Measurements from ENCODE around the gene EXOC2. TPM values are rescaled to one million over a fixed set of nuclear protein-coding genes. Genes with fewer than 3 reads are reported as not detected.

Gene EXOC2
- total and polyA plus RNA-seq, 4 experiments from 2014 or later = 38.2 to 48.3 (median 46.1) TPM

DNA sequence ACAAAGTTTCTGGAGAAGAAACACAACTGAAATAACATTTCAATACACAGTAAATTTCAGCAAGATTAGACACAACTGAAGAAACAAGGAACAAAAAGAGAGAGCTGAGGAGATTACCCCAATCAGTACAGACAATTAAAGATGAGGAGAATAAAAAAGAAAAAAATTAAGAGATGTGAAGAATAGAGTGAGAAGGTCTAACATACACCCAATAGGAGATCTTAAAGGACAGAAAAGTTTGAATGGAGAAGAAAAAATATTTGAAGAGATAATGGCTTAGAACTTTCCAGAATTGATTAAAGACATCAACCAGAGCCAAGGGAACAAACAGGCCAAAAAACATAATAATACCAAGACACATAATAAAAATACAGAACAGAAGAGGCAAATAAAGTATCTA is 152.4 kb downstream of the EXOC2 start:
- ChIA-PET CTCF (ENCODE audit: partially characterized antibody) (no interaction called here), POLR2A (ENCODE audit: partially characterized antibody) (no interaction called here)
- Mint-ChIP-seq H3K27me3 (no peaks in the 10 kb centered on the region), H3K36me3 (peaks cover 71 to 81% of the 10 kb centered on the region in 2 donors), H3K27ac (no peak overlapping the region), H3K4me3 (no peak overlapping the region), H3K4me1 (peaks cover 0 to 1% (median 0%) of the 10 kb centered on the region in 4 donors), H3K9me3 (peaks cover 0 to 9% (median 5%) of the 10 kb centered on the region in 8 donors)
- intact Hi-C loops (cut with micrococcal nuclease) = no loop called here
- Histone ChIP-seq H3K4me1 (ENCODE audit: insufficient read depth, low read length) (no peaks in the 10 kb centered on the region), H3K36me3 (ENCODE audit: insufficient read depth, low read length) (peaks cover 17% of the 10 kb centered on the region), H3K9me3 (ENCODE audit: control insufficient read depth in 1 of 2, low read length in 2 of 2) (no peaks in the 10 kb centered on the region), H3K27me3 (ENCODE audit: insufficient read depth, low read length) (no peaks in the 10 kb centered on the region), H3K4me3 (ENCODE audit: low read length in 2 of 2) (no peak overlapping the region), H3K27ac (ENCODE audit: low read depth, low read length) (no peak overlapping the region)
- DNase-seq = no peak

DNA sequence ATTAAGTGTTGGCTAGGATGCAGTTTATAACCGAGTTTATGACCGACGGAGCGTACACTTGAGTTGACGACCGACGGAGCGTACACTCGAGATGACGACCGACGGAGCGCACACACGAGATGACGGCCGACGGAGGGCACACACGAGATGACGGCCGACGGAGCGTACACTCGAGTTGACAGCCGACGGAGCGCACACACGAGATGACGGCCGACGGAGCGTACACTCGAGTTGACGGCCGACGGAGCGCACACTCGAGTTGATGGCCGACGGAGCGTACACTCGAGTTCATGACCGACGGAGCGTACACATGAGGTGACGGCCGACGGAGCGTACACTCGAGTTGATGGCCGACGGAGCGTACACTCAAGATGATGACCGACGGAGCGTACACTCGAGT is 155.8 kb downstream of the EXOC2 start:
- no peak for DNase-seq
- Histone ChIP-seq H3K27ac (ENCODE audit: low read depth, low read length) (no peak overlapping the region), H3K36me3 (ENCODE audit: insufficient read depth, low read length) (peaks cover 19% of the 10 kb centered on the region), H3K9me3 (ENCODE audit: control insufficient read depth in 1 of 2, low read length in 2 of 2) (no peaks in the 10 kb centered on the region), H3K4me1 (ENCODE audit: insufficient read depth, low read length) (no peaks in the 10 kb centered on the region), H3K4me3 (ENCODE audit: low read length in 2 of 2) (no peak overlapping the region), H3K27me3 (ENCODE audit: insufficient read depth, low read length) (no peaks in the 10 kb centered on the region)
- H3K27me3 Mint-ChIP-seq = no peaks in the 10 kb centered on the region
- H3K27ac Mint-ChIP-seq = no peak overlapping the region
- no peak overlapping the region for H3K4me3 Mint-ChIP-seq
- H3K9me3 Mint-ChIP-seq = peaks cover 0 to 9% (median 4%) of the 10 kb centered on the region in 8 donors
- no peaks in the 10 kb centered on the region for H3K4me1 Mint-ChIP-seq
- CTCF ChIA-PET (ENCODE audit: partially characterized antibody) = no interaction called here
- intact Hi-C loops (cut with micrococcal nuclease) = no loop called here
- POLR2A ChIA-PET (ENCODE audit: partially characterized antibody) = no interaction called here
- peaks cover 69 to 71% of the 10 kb centered on the region in 2 donors for H3K36me3 Mint-ChIP-seq

DNA sequence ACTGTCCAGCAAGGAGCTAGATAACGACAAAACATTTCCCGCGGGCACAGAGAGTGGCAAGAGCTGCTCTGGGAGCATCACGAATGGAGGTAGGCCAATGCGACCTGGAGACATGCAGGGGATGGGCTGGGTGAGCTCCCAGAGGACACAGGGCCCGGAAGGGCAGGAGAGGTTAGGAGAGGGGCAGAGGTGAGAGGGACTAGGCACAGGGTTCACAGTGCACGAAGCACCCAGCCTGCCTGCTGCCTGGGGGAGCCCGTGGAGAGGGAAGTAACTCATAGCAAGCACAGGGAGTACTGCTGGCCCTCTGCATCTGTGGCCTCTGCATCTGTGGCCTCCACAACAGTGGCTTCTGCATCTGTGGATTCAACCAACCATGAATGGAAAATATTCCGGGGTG is 162.5 kb downstream of the EXOC2 start:
- no peak overlapping the region for H3K4me3 ChIP-seq (ENCODE audit: low read length in 2 of 2)
- Mint-ChIP-seq H3K36me3 (peaks cover 49 to 54% of the 10 kb centered on the region in 2 donors), H3K27ac (peak overlapping the region in 2 of 7 donors; percentile 31 to 47), H3K9me3 (no peaks in the 10 kb centered on the region), H3K4me3 (no peak overlapping the region), H3K4me1 (peaks cover 0 to 8% (median 5%) of the 10 kb centered on the region in 4 donors), H3K27me3 (no peaks in the 10 kb centered on the region)
- intact Hi-C loops (cut with micrococcal nuclease) = no loop called here
- H3K27ac ChIP-seq (ENCODE audit: low read depth, low read length) = no peak overlapping the region
- DNase-seq = no peak
- ChIA-PET CTCF (ENCODE audit: partially characterized antibody) (no interaction called here), POLR2A (ENCODE audit: partially characterized antibody) (no interaction called here)
- peaks cover 6% of the 10 kb centered on the region for H3K4me1 ChIP-seq (ENCODE audit: insufficient read depth, low read length)
- H3K36me3 ChIP-seq (ENCODE audit: insufficient read depth, low read length) = peaks cover 8% of the 10 kb centered on the region
- H3K27me3 ChIP-seq (ENCODE audit: insufficient read depth, low read length) = no peaks in the 10 kb centered on the region
- no peaks in the 10 kb centered on the region for H3K9me3 ChIP-seq (ENCODE audit: control insufficient read depth in 1 of 2, low read length in 2 of 2)

DNA sequence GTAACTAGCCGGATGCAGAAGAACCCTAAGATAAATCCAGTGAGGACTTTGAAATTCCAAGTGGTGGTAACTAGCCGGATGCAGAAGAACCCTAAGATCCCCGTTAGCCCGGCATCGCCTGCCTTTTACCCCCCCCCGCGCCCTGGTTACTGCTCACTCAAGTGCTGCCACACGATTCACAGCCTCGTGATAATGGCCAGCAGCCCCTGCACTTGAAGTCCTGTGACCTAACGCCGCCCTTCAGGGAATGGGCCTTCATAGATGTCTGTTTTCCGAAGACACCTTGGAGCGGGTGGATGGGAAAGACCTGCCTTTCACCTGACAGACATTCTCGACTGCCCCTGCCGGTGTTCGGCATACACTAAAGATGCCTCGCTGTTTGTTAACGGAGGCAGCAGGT is 163.9 kb downstream of the EXOC2 start:
- CTCF ChIA-PET (ENCODE audit: partially characterized antibody) = no interaction called here
- DNase-seq = no peak
- H3K27ac ChIP-seq (ENCODE audit: low read depth, low read length) = no peak overlapping the region
- POLR2A ChIA-PET (ENCODE audit: partially characterized antibody) = no interaction called here
- no peak overlapping the region for H3K4me3 ChIP-seq (ENCODE audit: low read length in 2 of 2)
- no peaks in the 10 kb centered on the region for H3K9me3 ChIP-seq (ENCODE audit: control insufficient read depth in 1 of 2, low read length in 2 of 2)
- peaks cover 6% of the 10 kb centered on the region for H3K4me1 ChIP-seq (ENCODE audit: insufficient read depth, low read length)
- Mint-ChIP-seq H3K27me3 (no peaks in the 10 kb centered on the region), H3K9me3 (no peaks in the 10 kb centered on the region), H3K27ac (no peak overlapping the region), H3K36me3 (peaks cover 41 to 45% of the 10 kb centered on the region in 2 donors), H3K4me1 (peaks cover 6 to 12% (median 9%) of the 10 kb centered on the region in 4 donors), H3K4me3 (no peak overlapping the region)
- intact Hi-C loops (cut with micrococcal nuclease) = no loop called here
- H3K36me3 ChIP-seq (ENCODE audit: insufficient read depth, low read length) = peaks cover 8% of the 10 kb centered on the region
- H3K27me3 ChIP-seq (ENCODE audit: insufficient read depth, low read length) = no peaks in the 10 kb centered on the region

DNA sequence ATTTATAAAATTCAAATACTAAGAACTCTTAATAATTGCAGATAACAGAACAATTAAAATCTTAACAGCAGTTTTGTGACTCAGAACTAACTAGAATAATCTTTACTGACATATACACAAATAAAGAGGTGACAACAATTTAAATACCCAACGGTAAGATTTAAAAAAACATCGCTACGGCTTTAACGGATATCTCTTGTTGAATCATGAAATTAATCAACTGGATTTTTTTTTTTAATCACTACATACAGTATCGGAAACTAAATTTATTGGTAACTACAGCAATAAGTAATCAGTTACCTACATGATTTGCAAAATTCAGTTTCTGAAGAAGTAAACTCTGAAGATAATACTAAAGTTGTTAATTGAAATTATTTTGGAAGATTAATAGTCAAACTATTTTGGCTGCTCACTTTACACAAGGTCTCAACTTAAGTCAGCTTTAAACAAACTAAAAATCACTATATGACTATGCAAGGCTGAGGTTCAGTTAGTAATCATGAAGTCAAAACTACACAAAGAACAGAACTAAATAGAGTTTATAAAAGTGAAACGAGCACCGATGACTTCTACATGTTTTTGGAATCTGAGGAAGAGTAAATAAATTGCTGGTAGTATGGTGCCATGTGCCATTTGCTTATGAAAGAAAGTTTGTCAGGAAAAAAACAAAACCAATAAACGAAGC is 164.8 kb downstream of the EXOC2 start:
- POLR2A ChIA-PET (ENCODE audit: partially characterized antibody) = no interaction called here
- Mint-ChIP-seq H3K4me3 (peak overlapping the region in 1 of 8 donors; percentile 13), H3K4me1 (peaks cover 6 to 12% (median 9%) of the 10 kb centered on the region in 4 donors), H3K27ac (peak overlapping the region in 1 of 7 donors; percentile 46), H3K27me3 (no peaks in the 10 kb centered on the region), H3K9me3 (no peaks in the 10 kb centered on the region), H3K36me3 (peaks cover 34 to 44% of the 10 kb centered on the region in 2 donors)
- no peak for DNase-seq
- H3K36me3 ChIP-seq (ENCODE audit: insufficient read depth, low read length) = peaks cover 8% of the 10 kb centered on the region
- no peaks in the 10 kb centered on the region for H3K27me3 ChIP-seq (ENCODE audit: insufficient read depth, low read length)
- intact Hi-C loops (cut with micrococcal nuclease) = no loop called here
- H3K9me3 ChIP-seq (ENCODE audit: control insufficient read depth in 1 of 2, low read length in 2 of 2) = no peaks in the 10 kb centered on the region
- H3K4me3 ChIP-seq (ENCODE audit: low read length in 2 of 2) = no peak overlapping the region
- no peak overlapping the region for H3K27ac ChIP-seq (ENCODE audit: low read depth, low read length)
- CTCF ChIA-PET (ENCODE audit: partially characterized antibody) = no interaction called here
- H3K4me1 ChIP-seq (ENCODE audit: insufficient read depth, low read length) = peaks cover 6% of the 10 kb centered on the region

DNA sequence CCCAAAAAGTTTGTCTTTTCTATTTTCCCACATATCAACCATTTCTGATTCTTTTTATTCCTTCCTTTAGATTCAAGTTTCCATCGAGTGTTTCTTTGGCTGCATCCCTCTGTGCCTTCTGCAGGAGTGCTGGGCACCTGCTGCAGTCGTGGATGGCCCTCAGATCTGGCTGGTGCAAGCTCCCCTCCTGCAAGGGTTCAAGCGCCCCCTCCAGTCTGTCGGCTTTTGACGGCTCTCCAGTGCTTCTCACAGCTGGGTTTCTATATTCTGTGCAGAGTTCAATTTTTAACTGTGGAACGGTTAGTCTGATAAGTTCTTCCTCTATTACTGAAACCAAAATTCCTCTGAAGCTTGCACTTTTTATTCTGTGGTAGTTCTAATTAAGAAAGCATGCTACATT is 168.1 kb downstream of the EXOC2 start:
- no peak for DNase-seq
- H3K9me3 Mint-ChIP-seq = peaks cover 0 to 3% (median 0%) of the 10 kb centered on the region in 8 donors
- H3K4me1 Mint-ChIP-seq = peaks cover 6 to 12% (median 10%) of the 10 kb centered on the region in 4 donors
- Histone ChIP-seq H3K36me3 (ENCODE audit: insufficient read depth, low read length) (peaks cover 7% of the 10 kb centered on the region), H3K9me3 (ENCODE audit: control insufficient read depth in 1 of 2, low read length in 2 of 2) (no peaks in the 10 kb centered on the region), H3K4me3 (ENCODE audit: low read length in 2 of 2) (no peak overlapping the region), H3K27me3 (ENCODE audit: insufficient read depth, low read length) (no peaks in the 10 kb centered on the region), H3K27ac (ENCODE audit: low read depth, low read length) (no peak overlapping the region), H3K4me1 (ENCODE audit: insufficient read depth, low read length) (peaks cover 6% of the 10 kb centered on the region)
- intact Hi-C loops (cut with micrococcal nuclease) = loop anchor here (1.0 kb wide), 2 partner anchors 136 to 336 kb away; no protein-coding TSS in a partner anchor
- H3K36me3 Mint-ChIP-seq = peaks cover 31 to 32% of the 10 kb centered on the region in 2 donors
- H3K27ac Mint-ChIP-seq = peak overlapping the region in 6 of 7 donors; percentile 44 to 90 (median 69)
- H3K4me3 Mint-ChIP-seq = no peak overlapping the region
- CTCF ChIA-PET (ENCODE audit: partially characterized antibody) = interaction anchor here (0.8 to 2.3 kb wide), 9 partner anchors 10 to 336 kb away, joined by 3 to 10 read pairs (median 4); no protein-coding TSS in a partner anchor
- POLR2A ChIA-PET (ENCODE audit: partially characterized antibody) = interaction anchor here (0.9 kb wide), 1 partner anchor 133 kb away, joined by 3 read pairs; no protein-coding TSS in a partner anchor
- H3K27me3 Mint-ChIP-seq = no peaks in the 10 kb centered on the region

DNA sequence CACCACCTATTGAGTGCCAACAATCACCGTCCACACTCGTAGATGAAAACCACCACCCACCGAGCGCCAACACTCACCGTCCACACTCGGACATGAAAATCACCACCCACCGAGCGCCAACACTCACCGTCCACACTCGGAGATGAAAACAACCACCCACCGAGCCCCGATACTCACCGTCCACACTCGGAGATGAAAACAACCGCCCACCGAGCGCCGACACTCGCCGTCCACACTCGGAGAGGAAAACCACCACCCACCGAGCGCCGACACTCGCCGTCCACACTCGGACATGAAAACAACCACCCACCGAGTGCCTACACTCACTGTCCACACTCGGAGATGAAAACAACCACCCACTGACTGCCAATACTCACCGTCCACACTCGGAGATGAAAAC is 172.1 kb downstream of the EXOC2 start:
- POLR2A ChIA-PET (ENCODE audit: partially characterized antibody) = no interaction called here
- Mint-ChIP-seq H3K36me3 (peaks cover 27 to 40% of the 10 kb centered on the region in 2 donors), H3K27me3 (no peaks in the 10 kb centered on the region), H3K27ac (peak overlapping the region in 2 of 7 donors; percentile 61 to 72), H3K9me3 (peaks cover 0 to 13% (median 0%) of the 10 kb centered on the region in 8 donors), H3K4me1 (peaks cover 7 to 13% (median 9%) of the 10 kb centered on the region in 4 donors), H3K4me3 (no peak overlapping the region)
- H3K27me3 ChIP-seq (ENCODE audit: insufficient read depth, low read length) = no peaks in the 10 kb centered on the region
- no peaks in the 10 kb centered on the region for H3K9me3 ChIP-seq (ENCODE audit: control insufficient read depth in 1 of 2, low read length in 2 of 2)
- no peak for DNase-seq
- no peak overlapping the region for H3K4me3 ChIP-seq (ENCODE audit: low read length in 2 of 2)
- intact Hi-C loops (cut with micrococcal nuclease) = no loop called here
- CTCF ChIA-PET (ENCODE audit: partially characterized antibody) = no interaction called here
- no peaks in the 10 kb centered on the region for H3K4me1 ChIP-seq (ENCODE audit: insufficient read depth, low read length)
- H3K27ac ChIP-seq (ENCODE audit: low read depth, low read length) = no peak overlapping the region
- peaks cover 7% of the 10 kb centered on the region for H3K36me3 ChIP-seq (ENCODE audit: insufficient read depth, low read length)

All from CD4-positive, alpha-beta memory T cell (primary cell).